HG03196 (cell line): ENCODE measurements around the gene PCYOX1L.

Source experiments
- ATAC-seq: cut with Tn5 transposase; IDR thresholded peaks from one replicate; pipeline ENCODE4 v1.9.1; 2021; ENCODE audit not compliant: unreplicated experiment

The PCYOX1L gene

DNA sequence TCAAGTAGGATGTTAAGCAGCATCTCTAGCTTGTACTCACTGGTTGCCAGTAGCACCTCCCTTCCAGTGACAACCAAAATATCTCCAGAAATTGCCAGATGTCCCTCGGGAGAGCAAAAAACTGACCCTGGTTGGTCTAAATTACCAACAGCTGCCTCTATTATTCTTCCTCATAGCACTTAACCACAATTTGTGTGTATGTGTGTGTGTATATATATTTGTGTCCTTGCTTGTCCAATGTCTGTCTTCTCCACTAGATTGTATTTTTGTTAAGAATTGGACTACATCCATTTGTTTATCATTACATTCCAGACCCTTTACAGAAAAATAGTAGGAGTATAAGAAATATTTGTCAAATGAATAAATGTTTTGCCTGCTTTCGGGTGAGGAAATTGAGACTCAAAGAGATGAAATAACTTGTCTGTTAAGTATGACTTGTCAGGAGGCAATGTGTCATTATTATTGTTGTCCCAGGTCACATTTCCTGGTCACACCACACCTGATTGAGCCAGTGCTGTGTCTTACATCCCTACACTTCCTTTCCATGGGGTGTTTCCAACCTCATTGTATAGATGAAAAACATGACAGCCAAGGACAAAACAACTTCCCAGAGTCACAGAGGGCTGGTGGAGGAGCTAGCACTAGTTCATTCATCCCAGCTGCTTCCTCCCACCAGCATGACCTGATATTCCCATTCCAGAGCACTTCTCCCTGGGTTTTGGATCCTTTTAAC is 24.0 kb upstream of the PCYOX1L start:
- ATAC-seq = no peak

DNA sequence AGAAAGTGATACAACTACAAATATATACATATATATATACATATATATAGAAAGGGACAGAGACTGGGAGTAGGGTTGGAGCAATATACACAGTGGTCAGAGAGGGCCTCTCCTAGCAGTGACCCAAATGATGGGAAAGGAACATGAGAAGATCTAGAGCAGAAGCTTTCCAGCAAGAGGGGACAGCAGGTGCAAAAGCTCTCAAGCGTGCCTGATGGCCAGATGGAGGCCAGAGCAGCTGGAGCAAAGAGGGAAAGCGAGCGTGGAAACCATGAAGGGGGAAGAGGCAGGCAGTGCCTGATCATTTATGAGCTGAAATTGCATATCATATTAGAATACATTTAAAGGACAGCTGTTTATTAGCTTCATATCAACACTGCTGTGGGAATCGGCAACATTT is 20.1 kb upstream of the PCYOX1L start:
- ATAC-seq = no peak

DNA sequence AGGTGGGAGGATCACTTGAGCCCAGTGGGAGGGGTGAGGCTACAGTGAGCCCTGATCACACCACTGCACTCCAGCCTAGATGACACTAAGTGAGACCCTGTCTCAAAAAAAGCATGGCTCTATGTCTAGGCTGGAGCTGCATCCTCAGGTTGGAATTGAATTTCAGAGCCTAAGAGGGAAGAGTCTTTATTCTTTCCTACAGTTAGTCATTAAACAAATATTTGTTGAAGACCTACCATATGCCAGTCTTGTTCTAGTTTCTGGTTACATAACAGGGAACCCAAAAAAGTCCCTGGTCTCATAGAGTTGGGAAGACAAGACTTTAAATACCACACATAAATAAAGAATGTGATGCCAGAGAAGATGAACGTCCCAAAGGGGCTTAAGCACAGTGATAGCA is 19.5 kb upstream of the PCYOX1L start:
- ATAC-seq = no peak

DNA sequence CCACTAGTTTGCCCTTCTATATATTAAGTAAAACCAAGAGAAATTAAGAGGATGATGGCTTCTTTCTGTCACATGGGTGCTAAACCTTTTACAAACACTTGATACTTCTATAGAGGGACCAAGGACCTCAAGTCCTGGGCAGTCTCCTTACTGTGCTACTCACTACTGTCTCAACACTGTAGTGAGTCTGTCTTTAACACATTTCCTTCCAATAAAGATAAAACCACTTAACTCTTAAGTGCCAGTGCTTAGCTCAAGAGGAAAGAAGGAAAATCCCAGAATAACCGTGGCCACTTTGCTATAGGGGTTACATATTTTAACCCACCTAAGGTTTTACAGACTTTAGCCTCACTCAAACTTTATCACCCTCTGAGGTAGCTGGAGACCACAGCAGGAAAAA is 16.9 kb upstream of the PCYOX1L start:
- no peak for ATAC-seq

DNA sequence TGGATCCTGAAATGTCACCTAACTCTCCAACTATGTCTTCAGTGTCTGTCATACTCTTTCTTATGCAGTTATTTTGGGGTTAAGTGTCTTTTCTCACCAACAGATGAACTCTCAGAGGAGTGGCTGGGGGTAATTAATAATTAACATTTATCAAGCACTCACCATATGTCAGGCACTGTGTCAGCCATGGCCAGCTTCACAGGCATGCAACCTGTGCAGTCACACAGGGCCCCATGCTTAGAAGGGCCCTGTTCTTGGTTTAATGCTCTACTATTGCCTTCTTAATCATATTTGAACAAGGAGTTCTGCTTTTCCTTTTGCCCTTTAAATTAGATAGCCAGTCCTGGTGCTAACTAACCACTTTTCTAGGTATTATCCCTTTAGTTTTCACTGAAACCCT is 16.0 kb upstream of the PCYOX1L start:
- no peak for ATAC-seq

DNA sequence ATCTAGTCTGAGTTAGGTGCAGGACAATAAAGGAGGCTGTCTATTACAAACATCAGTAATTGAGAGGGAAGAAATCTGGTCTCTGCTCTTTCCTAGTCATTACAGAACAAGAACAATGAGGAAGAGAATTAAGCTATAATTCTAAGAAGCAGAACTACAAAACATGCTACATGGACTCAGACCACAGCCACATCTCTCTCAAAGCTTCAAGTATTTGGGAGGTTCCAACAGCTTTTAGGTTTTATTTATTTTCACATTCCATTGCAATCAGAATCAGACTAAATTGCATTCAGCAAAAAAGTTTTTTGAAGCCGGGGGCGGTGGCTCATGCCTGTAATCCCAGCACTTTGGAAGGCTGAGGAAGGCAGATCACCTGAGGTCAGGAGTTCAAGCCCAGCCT is 13.7 kb upstream of the PCYOX1L start:
- ATAC-seq = no peak

DNA sequence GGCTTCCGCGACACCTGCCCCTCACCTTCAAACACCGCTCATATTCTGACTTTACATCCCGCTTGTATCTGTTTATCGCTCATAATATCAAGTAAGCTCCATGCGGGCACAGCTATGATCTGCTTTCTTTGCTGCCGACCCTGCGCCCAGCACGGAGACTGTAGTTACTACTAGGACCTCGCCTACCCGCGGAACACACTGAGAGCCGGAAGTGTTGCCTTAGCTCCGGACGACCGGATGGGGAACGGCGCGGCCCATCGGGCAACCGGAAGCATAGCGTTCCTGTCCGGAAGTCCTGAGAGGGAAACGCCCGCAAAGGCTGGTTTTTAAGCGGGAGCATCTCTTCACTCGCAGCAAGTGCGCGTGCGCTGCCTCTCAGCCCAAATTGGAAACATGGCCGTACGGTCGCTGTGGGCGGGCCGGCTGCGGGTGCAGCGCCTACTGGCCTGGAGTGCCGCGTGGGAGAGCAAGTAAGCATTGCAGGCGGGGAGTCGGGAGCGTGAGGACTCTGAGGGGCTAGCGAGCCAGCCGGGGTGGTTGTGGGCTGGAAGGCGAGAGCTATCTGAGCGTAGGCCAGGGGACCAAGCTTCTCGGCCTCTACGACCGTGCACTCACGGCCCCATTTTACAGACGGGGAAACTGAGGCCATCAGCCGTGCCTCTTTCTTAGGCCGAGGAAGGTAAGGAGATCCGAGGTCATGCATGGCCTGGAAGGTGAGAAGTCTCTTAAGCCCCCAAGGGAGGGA is 12.5 kb upstream of the PCYOX1L start, which contains the start of gene GRPEL2:
Gene GRPEL2 (plus strand): TSS at position 353 of the 745 bp plus-strand sequence. CDS start 41 bp downstream, at position 394.
- ATAC-seq = peak; percentile 96

DNA sequence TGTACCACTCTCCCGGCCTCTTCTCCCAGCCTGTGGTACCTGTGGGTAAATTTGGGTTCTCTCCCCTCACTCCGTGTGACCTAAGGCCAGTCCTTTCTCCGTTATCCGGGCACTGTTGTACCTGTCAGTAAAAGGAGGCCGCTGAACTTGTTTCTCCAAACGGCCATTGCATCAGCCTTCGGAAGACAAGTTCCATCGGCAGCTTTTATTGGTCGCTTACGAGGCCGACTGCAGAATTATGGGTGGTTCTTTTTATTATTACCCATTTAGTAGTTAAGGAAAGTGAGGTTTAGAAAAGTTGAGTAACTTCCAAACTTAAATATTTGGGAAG is 12.0 kb upstream of the PCYOX1L start:
- peak; percentile 11 for ATAC-seq

DNA sequence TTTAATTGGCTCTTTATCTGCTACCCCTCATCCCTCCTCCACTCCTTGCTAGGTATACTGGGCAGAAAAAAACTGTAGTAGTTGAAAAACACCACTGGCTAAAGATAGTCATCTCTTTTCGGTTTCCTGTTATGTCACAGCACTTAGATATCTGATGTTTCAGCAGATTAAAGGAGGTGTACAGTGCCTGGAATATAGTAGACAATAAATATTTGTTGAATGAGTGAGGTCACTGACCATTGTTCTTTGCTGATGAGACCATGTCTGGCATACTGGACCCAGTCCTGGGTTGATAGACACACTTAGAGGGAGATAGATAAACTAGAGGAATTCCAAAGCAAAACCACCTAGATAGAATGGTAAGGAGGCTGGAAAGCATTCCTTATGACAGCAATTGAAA is 9.3 kb upstream of the PCYOX1L start:
- ATAC-seq = no peak

DNA sequence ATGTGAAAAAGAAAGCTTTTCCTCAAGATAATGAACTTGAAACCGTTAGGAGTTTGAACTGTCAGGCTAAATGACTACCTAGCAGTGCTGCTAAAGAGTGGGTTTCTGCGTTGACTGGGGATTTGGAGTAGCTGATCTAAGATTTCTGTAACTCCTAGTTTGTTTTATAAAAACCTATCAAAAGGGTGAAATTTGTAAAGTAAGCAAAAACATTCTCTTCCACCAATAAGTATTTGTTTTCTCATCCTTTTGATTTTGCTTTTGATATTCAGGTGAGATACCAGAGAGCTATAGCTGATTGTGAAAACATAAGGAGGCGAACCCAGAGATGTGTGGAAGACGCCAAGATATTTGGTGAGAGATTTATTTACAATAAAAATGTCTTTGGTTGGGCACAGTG is 8.5 kb upstream of the PCYOX1L start:
- no peak for ATAC-seq

DNA sequence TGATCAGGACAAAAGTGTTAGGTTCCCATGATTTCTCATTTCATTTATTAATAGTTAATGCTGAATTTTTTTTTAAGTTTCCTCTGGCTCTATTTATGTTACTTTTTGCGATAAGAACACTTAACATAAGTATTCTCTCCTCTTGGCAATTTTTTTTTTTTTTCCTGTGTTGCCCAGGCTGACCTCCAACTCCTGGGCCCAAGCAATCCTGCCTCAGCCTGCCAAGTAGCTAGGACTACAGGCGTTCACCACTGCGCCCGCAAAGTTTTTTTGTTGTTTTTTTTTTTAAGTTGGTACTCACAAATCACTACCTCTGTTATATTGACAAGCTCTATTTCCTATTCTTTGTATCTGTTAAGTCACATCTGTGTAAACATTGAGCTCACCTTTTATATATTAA is 5.7 kb upstream of the PCYOX1L start:
- no peak for ATAC-seq

DNA sequence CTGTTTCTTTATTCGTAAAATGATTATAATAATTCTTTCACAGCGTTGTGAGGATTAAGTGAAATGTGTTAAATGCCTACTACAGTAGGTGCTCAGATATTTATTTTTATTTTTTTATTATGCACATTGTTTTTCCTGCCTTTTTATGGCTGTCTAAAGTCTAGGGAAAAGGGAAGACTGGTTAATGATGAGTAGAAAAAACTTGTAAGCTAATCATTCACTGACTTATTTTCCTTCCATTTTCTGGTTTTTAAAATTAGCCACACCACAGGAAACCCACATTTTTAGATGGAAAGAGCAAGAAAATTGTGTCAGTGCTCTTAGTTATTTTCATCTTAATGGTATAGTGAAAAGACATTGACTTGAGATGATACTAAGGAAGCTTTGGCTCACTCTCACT is 3.9 kb upstream of the PCYOX1L start:
- no peak for ATAC-seq

DNA sequence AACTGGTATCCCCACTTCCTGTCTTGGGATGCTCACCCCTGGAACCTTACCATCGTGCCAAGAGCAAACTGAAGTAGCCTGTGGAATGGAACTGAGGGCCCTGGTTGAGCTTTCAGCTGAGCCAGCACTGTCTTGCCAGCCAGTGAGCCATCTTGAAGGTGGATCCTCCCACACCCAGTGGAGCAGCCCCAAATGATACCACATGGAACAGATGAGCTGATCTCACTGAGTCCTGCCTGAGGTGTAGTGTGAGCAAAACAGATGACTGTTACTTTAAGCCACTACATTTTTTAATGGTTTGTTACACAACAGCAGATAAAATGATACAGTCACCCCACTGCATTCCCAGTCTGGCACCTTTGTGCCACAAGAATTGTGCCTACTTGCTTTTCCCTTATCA is 2.2 kb upstream of the PCYOX1L start:
- no peak for ATAC-seq

DNA sequence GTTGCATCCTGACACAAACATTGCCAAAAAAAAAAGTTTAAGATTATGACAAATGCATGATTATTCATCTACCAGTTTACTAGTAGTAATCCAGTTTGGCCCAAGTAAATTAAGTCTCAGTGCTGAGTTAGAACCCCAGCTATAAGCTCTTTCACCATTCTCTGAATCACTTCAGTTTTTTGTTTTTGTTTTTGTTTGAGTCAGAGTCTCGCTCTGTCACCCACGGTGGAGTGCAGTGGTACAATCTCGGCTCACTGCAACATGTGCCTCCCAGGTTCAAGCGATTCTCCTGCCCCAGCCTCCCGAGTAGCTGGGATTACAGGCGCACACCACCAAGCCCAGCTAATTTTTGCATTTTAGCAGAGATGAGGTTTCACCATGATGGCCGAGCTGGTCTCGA is 1.5 kb upstream of the PCYOX1L start:
- no peak for ATAC-seq

DNA sequence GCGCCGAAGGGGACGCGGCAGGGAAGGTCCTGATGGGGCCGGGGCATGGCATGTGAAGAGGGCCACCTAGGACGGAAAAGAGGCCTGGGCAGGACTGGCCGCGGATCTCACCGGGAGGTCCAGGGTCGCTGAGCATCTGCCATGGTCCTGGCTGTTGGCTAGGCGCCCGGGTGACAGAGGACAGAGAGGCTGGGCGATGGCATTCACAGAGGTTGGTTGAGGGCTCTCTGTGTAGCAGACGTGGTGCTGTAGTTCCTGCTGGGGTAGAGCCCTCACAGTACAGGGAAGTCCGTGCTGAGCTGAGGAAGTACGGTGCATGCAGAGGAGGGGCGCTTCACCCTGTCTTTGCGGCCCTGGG is 427 bp downstream of the PCYOX1L start:
- ATAC-seq = peak; percentile 16

DNA sequence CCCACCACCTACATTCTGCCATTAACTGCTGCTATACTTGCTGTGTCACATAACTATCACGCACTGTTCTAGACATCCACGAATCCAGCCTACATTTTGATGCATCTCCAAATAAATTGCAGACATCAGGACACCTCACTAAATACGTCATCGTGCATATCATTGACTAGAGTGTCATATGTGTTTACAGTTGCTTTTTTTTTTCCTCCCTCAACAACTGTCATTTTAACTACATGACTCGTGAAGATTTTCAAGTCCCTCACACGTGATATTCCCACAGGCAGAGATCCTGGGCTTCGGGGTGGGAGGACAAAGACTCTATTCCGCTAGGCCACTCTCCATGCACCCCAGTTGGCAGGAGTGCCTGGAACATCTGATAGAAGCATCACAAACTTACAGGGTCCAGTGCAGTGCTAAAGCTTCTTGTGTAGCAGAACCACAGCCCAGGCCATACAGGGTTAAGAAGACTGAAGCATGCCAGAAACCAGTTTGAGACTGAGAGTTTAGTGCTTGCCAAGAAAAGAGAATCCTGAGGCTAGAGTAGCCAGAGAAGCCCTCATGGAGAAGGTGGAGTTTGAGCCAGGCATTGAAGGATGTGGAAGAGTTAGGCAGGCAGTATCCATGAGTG is 1.1 kb downstream of the PCYOX1L start:
- no peak for ATAC-seq

DNA sequence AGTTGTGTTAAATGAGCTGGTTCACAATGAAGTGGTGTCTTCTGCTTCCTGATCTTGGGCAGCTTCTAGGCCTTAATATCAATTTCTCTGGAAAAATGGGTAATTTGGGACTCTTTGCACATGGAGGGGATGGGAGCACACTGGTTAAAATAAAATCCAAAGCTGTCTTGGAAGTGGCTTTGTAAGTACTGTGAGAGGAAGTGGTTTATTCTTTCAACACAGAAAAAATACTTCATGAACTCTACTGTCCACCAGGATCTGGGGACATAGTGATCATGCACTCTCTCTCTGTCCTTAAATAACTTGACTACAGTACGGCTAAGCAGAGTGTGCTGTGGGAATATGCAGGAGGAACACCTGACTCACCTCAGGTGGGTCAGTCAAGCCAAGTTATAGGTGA is 2.4 kb downstream of the PCYOX1L start:
- no peak for ATAC-seq

DNA sequence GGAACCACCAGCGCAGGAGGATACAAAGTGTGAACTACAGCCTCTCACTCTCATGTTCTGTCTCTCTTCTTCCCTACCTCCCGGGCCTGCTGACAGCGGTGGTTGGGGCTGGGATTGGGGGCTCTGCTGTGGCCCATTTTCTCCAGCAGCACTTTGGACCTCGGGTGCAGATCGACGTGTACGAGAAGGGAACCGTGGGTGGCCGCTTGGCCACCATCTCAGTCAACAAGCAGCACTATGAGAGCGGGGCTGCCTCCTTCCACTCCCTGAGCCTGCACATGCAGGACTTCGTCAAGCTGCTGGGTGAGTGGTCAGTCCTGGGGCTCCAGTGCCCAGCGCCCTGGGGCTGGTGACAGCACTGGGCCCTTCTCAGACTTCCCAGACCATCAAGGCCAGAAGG is 4.7 kb downstream of the PCYOX1L start:
- no peak for ATAC-seq

DNA sequence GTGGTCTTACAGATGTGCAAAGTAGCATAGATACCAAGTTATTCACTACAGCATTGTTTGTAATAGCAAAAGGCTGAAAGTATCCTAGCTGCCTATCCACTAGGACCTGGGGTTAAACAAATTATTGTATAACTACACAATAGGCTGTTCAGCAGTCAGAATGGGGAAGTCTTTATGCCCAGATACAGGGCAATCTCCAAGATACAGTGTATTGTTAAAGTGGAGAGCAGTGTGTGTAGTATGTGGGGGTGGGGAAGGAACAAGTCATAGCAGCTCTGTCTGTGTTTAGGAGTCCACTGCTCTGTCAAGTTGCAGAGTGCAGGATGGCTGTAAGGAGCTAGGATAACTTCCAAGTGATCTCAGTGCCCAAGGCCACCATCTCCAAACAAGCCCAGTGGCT is 5.5 kb downstream of the PCYOX1L start:
- ATAC-seq = no peak

DNA sequence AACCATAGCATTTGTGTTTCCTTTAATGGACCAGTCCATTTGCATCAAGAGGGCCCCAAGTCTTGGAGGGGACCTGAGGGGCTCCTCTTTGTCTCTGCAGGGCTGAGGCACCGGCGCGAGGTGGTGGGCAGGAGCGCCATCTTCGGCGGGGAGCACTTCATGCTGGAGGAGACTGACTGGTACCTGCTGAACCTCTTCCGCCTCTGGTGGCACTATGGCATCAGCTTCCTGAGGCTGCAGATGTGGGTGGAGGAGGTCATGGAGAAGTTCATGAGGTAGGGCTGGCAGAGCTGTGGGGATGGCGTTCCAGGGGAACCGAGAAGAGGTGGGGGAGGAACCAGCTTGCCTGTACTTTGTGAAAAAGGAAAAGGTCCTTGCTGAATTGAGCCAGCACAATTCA is 6.1 kb downstream of the PCYOX1L start:
- ATAC-seq = no peak

DNA sequence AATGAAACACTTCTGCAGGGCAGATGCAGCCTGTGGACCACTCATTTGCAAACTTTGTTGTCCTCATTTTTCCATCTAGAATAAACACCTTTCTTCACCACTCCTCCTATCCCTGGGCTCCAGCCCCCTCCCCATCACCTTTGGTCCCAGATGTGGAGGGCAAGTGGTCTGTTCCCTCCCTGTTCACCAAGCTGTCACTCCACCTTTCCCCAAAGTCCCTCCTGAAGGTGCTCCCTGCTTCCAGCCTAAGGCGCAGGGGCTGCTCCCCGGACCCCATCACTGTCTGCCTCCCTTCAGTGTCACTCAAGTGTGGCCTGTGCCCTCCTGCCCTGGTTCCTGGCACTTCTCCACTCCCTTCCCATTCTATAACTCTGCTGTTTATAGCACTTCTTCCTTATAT is 6.9 kb downstream of the PCYOX1L start:
- ATAC-seq = no peak

DNA sequence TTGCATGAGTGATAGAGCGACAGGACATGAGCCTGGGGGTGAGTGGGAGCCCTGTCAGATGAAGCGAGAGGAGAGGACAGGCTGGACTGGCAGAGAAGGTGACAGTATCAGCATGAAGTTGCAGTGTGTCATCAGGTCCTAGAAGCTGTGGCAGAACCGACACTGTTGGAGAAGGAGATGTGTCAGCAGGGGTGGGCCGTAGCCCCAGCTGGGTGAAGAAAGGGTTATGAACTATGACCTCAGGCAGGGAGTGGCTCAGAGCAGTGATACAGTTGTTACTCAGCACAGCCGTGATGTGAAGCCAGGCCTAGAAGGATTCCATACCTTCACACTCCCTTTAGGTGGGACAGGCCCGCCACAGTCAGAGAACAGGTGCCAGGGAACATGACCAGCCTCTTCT is 7.6 kb downstream of the PCYOX1L start:
- ATAC-seq = no peak
